Stimulated activated CD8-positive, alpha-beta memory T cell treated with anti-CD3 and anti-CD28 coated beads, Interleukin-12 subunit alpha, Interleukin-12 subunit beta, amount 100 ng/mL, for 1 hour (primary cell): ENCODE results near the gene ZNF331.
"Not testable (repeated sequence)": the region's sequence is repeated elsewhere in the genome, so short reads cannot be mapped to it uniquely, and the experiment has no call there.

Experiments
- DNase-seq: peaks from one replicate; pipeline ENCODE4 v3.0.0-alpha.2; 2020; ENCODE audit warnings: low read depth

ZNF331 gene

DNA sequence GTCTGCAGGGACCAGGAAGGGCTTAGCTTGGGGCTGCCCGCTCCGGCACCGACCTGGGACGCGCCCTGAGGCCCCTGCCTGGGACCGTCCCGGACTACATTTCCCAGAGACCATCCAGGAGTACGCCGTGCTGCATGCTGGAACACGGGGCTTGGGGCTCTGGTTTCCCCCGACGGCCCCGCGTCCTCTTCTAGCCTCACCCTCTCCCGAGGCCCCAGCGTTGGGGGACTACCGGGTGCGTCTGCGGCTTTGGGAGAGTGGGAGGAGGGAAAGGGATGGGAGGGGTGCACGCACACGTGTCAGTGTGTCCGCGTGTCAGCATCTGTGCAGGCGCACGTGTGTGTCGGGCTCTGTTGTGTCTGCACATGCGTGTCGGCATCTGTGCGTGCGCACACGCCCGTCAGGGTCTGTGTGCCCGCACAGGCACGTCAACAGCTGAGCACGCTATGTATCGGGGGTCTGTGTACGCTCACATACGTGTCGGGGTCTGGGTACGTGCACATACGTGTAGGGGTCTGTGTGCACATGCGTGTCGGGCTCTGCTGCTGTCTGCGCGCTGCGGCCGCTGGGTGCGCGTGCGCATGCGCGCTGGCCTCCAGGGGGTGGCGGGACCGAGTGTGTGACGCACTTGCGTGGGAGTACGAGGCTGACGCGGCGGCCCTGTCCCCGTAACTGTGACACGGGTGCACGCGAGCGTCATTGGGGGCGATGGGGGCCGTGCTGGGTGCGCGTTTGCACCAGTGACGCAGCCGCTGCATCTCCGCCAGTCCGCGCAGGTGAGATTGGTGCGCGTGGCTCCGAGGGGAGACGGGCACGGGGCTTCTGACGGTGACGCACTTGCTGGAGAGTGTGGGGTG lies at the start of gene ZNF331:
ZNF331 (plus strand) TSS at position 625 of the 857 bp plus-strand sequence. CDS start 31,232 bp downstream, outside the sequence.
- peak; percentile 80 for DNase-seq

DNA sequence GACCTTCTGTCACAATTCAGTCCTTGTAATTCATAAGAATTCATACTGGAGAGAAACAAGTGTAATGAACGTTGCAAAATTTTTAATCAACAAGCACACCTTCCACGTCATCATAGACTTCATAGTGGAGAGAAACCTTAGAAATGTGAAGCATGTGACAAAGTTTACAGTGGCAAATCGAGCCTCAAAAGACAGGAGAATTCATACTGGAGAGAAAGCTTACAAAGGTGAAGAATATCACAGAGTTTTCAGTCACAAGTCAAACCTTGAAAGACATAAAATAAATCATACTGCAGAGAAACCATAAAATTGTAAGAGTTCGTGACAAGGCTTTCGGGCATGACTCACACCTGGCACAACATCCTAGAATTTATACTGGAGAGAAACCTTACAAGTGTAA lies 45.8 kb upstream of the ZNF331 start:
- DNase-seq = no peak

- not testable (repeated sequence) for DNase-seq
Observed at GRCh38 chr19:53497311-53498023, 40.5 kb upstream of the ZNF331 start.

GRCh38 chr19:53498024-53498395 lies 39.9 kb upstream of the ZNF331 start:
- DNase-seq = not testable (repeated sequence)

DNA sequence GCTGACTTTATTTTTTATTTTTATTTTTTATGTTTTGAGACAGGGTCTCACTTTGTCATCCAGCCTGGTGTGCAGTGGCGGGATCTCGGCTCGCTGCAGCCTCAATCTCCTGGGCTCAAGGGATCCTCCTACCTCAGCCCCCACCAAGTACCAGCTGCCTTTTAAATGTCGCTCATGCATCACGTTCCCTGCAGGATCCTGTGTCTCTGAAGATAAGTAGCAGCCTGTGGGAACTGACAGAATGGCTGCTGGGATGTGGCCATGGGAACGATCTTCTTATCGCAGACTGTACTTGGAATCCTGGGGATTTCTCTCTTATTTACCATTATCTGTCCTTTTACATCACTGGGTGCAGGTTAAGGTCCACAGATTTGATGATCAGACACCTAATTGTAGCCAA lies 34.8 kb upstream of the ZNF331 start:
- not testable (repeated sequence) for DNase-seq

GRCh38 chr19:53503671-53504364 lies 34.1 kb upstream of the ZNF331 start:
- DNase-seq = not testable (repeated sequence)

DNA sequence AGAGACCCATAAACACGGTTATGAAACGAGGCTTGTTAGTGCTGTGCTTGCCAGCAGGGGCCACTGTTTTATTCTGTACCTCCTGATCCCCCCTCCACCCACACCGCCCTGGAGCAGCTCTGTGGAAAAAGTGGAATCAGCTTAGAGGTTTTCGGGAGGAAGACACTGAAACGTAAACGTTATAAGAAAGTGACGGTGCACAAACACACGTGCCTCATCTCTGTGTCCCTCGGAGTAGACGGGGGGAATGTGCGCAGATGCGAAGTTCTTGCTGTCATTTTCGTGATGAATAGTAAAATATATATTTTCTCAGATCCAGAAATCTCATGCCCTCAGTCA lies 33.6 kb upstream of the ZNF331 start:
- not testable (repeated sequence) for DNase-seq

- DNase-seq = no peak
Observed at GRCh38 chr19:53504885-53505284, 33.1 kb upstream of the ZNF331 start.

DNA sequence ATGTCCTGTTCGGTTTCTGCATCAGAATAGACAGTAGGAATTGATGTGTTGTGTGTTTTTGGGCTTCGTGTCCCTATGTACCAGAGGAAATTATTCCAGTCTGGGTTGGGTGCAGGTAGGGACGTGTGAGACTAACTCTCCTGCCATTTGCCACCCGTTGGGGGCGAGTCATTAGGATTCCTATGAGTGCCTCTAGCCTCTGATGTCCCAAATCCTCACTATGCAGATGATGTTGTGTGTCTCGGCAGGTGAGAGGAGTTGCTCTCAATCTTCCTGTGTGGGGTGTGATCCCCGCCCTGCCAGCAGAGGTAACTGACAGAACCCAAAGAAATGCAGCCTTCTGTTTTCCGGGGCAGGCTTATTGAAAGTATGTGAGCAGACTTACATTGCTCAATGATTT lies 31.2 kb upstream of the ZNF331 start:
- DNase-seq = no peak

GRCh38 chr19:53507523-53508442 lies 30.2 kb upstream of the ZNF331 start:
- no peak for DNase-seq

DNA sequence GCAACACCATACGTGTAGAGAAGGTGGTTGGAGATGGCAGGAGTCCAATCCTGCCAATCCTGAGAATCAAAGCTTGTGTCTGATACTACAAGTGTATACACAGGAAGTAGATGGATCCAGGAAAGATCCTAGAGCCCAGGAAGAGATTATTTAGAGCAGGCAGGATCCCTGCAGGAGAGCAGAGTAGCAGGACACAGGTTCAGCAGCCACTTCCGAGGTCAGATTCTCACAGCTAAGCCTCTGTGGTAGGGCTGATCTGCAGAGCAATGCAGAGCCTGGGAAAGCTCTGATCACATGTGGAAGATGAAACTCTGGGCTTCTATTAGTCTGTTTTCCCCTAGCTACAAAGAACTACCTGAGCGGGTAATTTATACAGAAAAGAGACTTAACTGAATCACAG lies 28.5 kb upstream of the ZNF331 start:
- no peak for DNase-seq

DNA sequence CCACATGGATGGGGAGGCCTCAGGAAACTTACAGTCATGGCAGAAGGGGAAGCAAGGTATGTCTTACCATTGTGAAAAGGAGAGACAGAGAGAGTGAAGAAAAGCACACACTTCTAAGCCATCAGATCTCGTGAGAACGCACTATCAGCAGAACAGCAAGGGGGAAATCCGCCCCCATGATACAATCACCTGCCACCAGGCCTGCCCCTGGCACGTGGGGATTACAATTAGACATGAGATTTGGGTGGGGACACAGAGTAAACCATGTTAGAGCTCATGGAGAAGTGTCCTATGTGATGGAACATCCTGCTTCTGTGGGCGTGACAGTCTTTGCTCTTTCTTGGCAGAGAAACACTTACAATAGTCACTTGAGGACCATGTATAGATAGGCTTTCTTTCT lies 28.1 kb upstream of the ZNF331 start:
- no peak for DNase-seq

GRCh38 chr19:53511357-53511756 lies 26.6 kb upstream of the ZNF331 start:
- no peak for DNase-seq

GRCh38 chr19:53511933-53512374 lies 26.0 kb upstream of the ZNF331 start:
- no peak for DNase-seq

DNA sequence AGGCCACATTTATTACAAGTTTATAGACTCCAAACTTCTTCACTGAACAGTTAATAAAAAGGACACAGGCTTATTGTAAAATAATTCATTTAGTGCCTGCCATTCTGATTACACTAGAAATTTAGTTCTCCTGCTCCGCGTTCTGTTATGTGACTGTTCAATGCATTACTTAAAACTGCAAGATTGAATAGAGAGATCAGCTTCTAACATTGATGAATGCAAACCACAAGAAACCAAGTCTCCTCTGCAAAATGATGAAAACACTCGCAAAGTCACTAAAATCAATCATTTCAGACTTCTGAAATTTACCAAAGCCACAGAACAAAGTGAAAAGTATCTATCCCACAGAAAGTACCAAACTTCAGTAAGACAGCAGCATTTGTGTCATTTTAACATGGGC lies 22.9 kb upstream of the ZNF331 start:
- DNase-seq = not testable (repeated sequence)

DNA sequence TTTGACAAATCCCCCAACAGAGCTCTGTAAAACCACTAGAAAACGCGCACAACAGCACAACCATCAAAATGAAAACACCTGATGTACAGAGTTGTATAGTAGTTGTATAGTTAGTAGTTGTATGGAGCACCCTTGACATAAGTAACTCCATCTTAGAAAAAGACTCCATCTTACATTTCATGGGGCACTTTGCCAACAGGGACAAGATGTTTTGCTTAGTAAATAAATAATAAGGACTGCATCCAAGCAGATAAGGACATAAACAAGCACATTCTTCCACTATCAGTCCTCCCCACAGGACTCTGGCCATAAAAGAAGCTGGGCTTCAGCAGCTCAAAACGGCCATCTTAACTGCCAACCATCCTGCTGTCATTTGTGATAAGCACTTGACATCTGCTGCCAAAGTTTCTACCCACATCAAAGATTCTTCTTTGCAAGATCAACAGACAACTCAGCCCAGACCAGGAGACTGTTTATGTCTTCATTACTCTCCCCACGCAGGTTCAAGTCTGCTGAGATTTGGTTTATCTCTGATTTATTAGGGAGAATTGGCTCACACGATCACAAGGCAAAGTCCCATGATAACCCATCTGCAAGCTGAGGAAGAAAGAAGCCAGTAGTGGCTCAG lies 20.7 kb upstream of the ZNF331 start:
- DNase-seq = no peak

DNA sequence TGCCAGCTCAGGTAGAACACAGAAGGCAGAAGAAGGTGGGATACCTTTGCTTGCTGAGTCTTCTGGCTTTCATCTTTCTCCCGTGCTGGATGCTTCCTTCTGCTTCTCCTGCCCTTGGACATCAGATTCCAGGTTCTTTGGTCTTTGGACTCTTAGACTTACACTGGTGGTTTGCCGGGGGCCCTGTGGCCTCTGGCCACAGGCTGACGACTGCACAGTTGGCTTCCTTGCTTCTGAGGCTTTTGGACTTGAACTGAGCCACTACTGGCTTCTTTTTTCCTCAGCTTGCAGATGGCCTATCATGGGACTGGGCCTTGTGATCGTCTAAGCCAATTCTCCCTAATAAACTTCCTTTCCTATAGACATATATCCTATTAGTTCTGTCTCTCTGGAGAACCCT lies 19.8 kb upstream of the ZNF331 start:
- DNase-seq = no peak

DNA sequence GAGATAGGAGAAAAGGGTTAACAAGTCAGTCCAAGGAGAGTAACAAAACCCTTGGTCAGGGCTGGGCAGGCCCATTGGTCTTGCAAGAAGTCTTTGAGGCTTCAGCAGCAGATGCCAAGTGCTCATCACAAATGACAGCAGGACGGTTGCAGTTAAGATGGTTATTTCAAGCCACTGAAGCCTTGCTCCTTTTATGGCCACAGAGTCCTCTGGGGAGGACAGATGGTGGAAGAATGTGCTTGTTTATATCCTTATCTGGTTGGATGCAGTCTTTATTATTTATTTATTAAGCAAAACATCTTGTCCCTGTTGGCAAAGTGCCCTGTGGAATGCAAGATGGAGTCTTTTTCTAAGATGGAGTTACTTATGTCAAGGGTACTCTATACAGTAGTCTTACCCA lies 19.2 kb upstream of the ZNF331 start:
- DNase-seq = no peak

DNA sequence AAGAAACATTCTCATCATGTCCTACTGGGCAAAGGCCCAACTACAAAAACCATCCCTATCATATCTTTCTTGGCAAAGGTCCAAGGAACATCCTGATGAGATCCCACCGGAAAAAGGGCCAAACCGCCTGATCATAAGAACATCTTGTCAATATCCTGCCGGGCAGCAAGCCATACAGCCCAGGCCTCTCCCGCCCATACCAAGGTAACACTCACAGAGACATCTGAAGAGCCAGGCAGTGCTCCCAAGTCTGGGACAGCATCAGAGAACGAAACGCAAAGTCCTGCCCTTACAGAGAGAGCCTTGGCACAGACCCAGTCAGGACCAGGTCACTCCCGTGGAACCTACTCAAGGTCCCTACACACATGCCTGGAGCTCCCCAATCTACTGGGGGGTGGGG lies 18.5 kb upstream of the ZNF331 start:
- no peak for DNase-seq

DNA sequence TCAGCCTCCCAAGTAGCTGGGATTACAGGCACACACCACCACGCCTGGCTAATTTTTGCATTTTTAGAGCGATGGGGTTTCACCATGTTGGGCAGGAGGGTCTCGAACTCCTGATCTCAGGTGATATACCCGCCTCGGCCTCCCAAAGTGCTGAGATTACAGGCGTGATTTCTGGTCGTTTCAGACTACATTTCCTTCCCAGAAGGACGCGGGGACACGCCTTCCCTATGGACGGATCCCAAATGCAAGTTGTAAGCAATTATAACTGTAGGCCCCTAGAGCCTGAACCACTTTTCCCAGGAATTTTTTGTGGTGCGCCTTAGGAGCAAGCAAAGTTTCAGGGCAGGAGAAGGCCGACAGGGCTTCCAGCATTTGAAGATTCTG lies 17.8 kb upstream of the ZNF331 start:
- DNase-seq = no peak
